ENCODE data around the gene COMMD6.

Gene COMMD6

GRCh38 chr13:75518439-75519088 lies 19.1 kb downstream of the COMMD6 start:
- DNase-seq: no peak

- DNase-seq: no peak
Observed at GRCh38 chr13:75514080-75514995, 23.3 kb downstream of the COMMD6 start.

GRCh38 chr13:75513271-75513670 lies 24.4 kb downstream of the COMMD6 start:
- DNase-seq: no peak

- DNase-seq: no peak
Observed at GRCh38 chr13:75512253-75512652, 25.4 kb downstream of the COMMD6 start.

GRCh38 chr13:75511051-75511625 lies 26.5 kb downstream of the COMMD6 start:
- DNase-seq: no peak

- DNase-seq: no peak
Observed at GRCh38 chr13:75508002-75508548, 29.6 kb downstream of the COMMD6 start.

GRCh38 chr13:75507027-75508001 lies 30.3 kb downstream of the COMMD6 start:
- no peak for DNase-seq

- no peak for DNase-seq
Observed at GRCh38 chr13:75506018-75506417, 31.6 kb downstream of the COMMD6 start.

GRCh38 chr13:75505327-75505726 lies 32.3 kb downstream of the COMMD6 start:
- DNase-seq: no peak

GRCh38 chr13:75495938-75496337 lies 41.7 kb downstream of the COMMD6 start:
- DNase-seq: no peak

GRCh38 chr13:75494491-75494890 lies 43.1 kb downstream of the COMMD6 start:
- DNase-seq: no peak

GRCh38 chr13:75493156-75493555 lies 44.5 kb downstream of the COMMD6 start:
- DNase-seq: no peak

- DNase-seq: no peak
Observed at GRCh38 chr13:75492389-75492788, 45.3 kb downstream of the COMMD6 start.

GRCh38 chr13:75491376-75491775 lies 46.3 kb downstream of the COMMD6 start:
- DNase-seq: no peak

GRCh38 chr13:75489502-75490263 lies 48.0 kb downstream of the COMMD6 start:
- peak; percentile 61 for DNase-seq

GRCh38 chr13:75486146-75487062 lies 51.2 kb downstream of the COMMD6 start:
- peak; percentile 16 for DNase-seq

- peak; percentile 25 for DNase-seq
Observed at GRCh38 chr13:75485286-75486062, 52.2 kb downstream of the COMMD6 start.

GRCh38 chr13:75482820-75483079 lies 54.9 kb downstream of the COMMD6 start:
- no peak for DNase-seq

- peak; percentile 82 for DNase-seq
Observed at GRCh38 chr13:75482070-75482819, 55.4 kb downstream of the COMMD6 start, which contains the start of gene TBC1D4. TSS of gene TBC1D4 (minus strand) at chr13:75482169. CDS start at chr13:75481767, 402 bp downstream.
